ENCODE data around the gene DDN. TPM values are rescaled to one million over a fixed set of nuclear protein-coding genes. Genes with fewer than 3 reads are reported as not detected.

The DDN gene
- total RNA-seq, 4 donors from 2014 or later = 0.27 to 0.28 TPM; not detected in 2

- Histone ChIP-seq H3K27ac (no peak overlapping the region), H3K36me3 (no peaks in the 10 kb centered on the region), H3K4me1 (peaks cover 0 to 34% (median 27%) of the 10 kb centered on the region in 4 donors), H3K9me3 (no peaks in the 10 kb centered on the region), H3K27me3 (peaks cover 0 to 23% of the 10 kb centered on the region in 2 donors), H3K4me3 (no peak overlapping the region)
- no peak for TF ChIP-seq POLR2A (IDR thresholded peaks at IDR 0.05)
- no peak for TF ChIP-seq CTCF (IDR thresholded peaks at IDR 0.05)
- no peak for DNase-seq
These were observed 4.7 kb downstream of the DDN start for GRCh38 chr12:48994224-48995085.

GRCh38 chr12:48993787-48994186 is 5.4 kb downstream of the DDN start:
- no peak overlapping the region for H3K4me3 ChIP-seq
- no peak for DNase-seq
- H3K4me1 ChIP-seq = peaks cover 0 to 27% (median 23%) of the 10 kb centered on the region in 4 donors
- TF ChIP-seq CTCF (IDR thresholded peaks at IDR 0.05) (no peak), POLR2A (IDR thresholded peaks at IDR 0.05) (no peak)
- H3K27me3 ChIP-seq = peaks cover 0 to 22% of the 10 kb centered on the region in 2 donors
- H3K36me3 ChIP-seq = no peaks in the 10 kb centered on the region
- H3K9me3 ChIP-seq = no peaks in the 10 kb centered on the region
- H3K27ac ChIP-seq = no peak overlapping the region

GRCh38 chr12:48991247-48992050 is 7.7 kb downstream of the DDN start:
- no peak for DNase-seq
- Histone ChIP-seq H3K27ac (no peak overlapping the region), H3K36me3 (no peaks in the 10 kb centered on the region), H3K27me3 (peaks cover 0 to 11% of the 10 kb centered on the region in 2 donors), H3K4me1 (peaks cover 0 to 7% (median 3%) of the 10 kb centered on the region in 4 donors), H3K4me3 (no peak overlapping the region), H3K9me3 (no peaks in the 10 kb centered on the region)
- TF ChIP-seq POLR2A (IDR thresholded peaks at IDR 0.05) = no peak
- no peak for TF ChIP-seq CTCF (IDR thresholded peaks at IDR 0.05)

GRCh38 chr12:48990552-48990951 is 8.6 kb downstream of the DDN start:
- H3K27me3 ChIP-seq = peaks cover 0 to 11% of the 10 kb centered on the region in 2 donors
- H3K9me3 ChIP-seq = no peaks in the 10 kb centered on the region
- H3K27ac ChIP-seq = no peak overlapping the region
- H3K4me1 ChIP-seq = peaks cover 0 to 8% (median 3%) of the 10 kb centered on the region in 4 donors
- no peak overlapping the region for H3K4me3 ChIP-seq
- DNase-seq = no peak
- H3K36me3 ChIP-seq = no peaks in the 10 kb centered on the region
- TF ChIP-seq CTCF (IDR thresholded peaks at IDR 0.05) (no peak), POLR2A (IDR thresholded peaks at IDR 0.05) (no peak)

- peak; percentile 63 to 85 (median 81) for DNase-seq
- peaks cover 0 to 4% (median 0%) of the 10 kb centered on the region in 4 donors for H3K4me1 ChIP-seq
- no peak overlapping the region for H3K27ac ChIP-seq
- TF ChIP-seq POLR2A (IDR thresholded peaks at IDR 0.05) = no peak
- TF ChIP-seq CTCF (IDR thresholded peaks at IDR 0.05) = peak; percentile 54 to 83 (median 73)
- H3K9me3 ChIP-seq = no peaks in the 10 kb centered on the region
- no peaks in the 10 kb centered on the region for H3K36me3 ChIP-seq
- H3K27me3 ChIP-seq = no peaks in the 10 kb centered on the region
- H3K4me3 ChIP-seq = no peak overlapping the region
These were observed 11.0 kb downstream of the DDN start for GRCh38 chr12:48988030-48988649.

Measured in Peyer's patch (tissue), 4 donors.